ENCODE measurements around the gene METTL25. TPM values are rescaled to one million over a fixed set of nuclear protein-coding genes. Genes with fewer than 3 reads are reported as not detected.

METTL25 gene
- total and polyA plus RNA-seq, 10 of the 15 experiments (the other 5 are each of a cell fraction or from before 2014, with no cell fraction given) = 5.6 to 11.3 (median 8.0) TPM

DNA sequence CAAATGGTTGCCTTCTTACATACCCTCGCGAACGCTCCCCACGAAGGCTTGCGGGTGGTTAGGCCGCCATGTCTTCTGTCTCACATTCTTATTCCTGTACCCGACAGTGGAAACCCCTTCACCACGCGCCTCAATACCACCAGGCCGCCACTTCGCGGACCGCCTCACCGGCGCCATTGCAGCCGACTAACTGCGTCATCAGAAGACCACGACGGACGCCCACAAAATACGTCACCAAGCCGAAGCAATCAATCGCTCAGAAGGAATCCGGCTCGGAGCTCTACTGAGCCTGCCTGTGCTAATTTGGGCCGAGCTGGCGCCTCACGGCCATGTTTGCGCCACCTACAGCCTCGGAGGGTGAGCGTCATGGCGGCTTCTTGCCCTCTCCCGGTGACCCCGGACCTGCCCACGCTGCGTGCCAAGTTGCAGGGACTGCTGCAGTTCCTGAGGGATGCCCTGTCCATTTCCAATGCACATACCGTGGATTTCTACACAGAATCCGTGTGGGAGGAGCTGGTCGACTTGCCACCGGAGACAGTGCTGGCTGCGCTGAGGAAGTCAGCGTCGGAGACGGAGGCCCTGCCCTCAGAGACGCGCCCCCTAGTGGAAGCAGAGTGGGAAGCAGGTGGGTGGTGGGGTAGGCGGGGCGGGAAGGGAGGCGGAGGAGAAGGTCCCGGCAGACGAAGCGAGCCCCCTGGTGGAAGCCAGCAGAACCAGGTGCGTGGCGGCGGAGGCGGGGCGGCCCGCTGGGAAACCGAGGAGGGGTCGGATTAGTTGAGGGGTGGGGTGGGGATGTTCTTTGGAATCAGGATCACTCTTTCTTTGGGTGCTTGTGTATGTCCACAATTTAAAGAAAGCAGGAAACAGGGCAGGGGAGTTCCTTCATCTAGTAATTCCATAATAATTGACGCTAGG is at the start of gene METTL25, which contains the start of gene CCDC59 (continued):
- TF ChIP-seq, protein P1, sequence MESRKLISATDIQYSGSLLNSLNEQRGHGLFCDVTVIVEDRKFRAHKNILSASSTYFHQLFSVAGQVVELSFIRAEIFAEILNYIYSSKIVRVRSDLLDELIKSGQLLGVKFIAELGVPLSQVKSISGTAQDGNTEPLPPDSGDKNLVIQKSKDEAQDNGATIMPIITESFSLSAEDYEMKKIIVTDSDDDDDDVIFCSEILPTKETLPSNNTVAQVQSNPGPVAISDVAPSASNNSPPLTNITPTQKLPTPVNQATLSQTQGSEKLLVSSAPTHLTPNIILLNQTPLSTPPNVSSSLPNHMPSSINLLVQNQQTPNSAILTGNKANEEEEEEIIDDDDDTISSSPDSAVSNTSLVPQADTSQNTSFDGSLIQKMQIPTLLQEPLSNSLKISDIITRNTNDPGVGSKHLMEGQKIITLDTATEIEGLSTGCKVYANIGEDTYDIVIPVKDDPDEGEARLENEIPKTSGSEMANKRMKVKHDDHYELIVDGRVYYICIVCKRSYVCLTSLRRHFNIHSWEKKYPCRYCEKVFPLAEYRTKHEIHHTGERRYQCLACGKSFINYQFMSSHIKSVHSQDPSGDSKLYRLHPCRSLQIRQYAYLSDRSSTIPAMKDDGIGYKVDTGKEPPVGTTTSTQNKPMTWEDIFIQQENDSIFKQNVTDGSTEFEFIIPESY (IDR thresholded peaks at IDR 0.05) = peak; percentile 51; the same call in 1 of the 2 replicates
- no peak for TF ChIP-seq KDM1A (IDR thresholded peaks at IDR 0.05; ENCODE audit: borderline replicate concordance)
- no peak for TF ChIP-seq HDAC6 (IDR thresholded peaks at IDR 0.05; ENCODE audit: unreplicated experiment)
- TF ChIP-seq, protein P2, sequence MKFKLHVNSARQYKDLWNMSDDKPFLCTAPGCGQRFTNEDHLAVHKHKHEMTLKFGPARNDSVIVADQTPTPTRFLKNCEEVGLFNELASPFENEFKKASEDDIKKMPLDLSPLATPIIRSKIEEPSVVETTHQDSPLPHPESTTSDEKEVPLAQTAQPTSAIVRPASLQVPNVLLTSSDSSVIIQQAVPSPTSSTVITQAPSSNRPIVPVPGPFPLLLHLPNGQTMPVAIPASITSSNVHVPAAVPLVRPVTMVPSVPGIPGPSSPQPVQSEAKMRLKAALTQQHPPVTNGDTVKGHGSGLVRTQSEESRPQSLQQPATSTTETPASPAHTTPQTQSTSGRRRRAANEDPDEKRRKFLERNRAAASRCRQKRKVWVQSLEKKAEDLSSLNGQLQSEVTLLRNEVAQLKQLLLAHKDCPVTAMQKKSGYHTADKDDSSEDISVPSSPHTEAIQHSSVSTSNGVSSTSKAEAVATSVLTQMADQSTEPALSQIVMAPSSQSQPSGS (IDR thresholded peaks at IDR 0.05; ENCODE audit: low read length) = peak; percentile 50; the same call in 1 of the 2 replicates
- peak; percentile 93 for TF ChIP-seq ATF7 (IDR thresholded peaks at IDR 0.05; ENCODE audit: low read depth)
- TF ChIP-seq HCFC1 (IDR thresholded peaks at IDR 0.05; ENCODE audit: low read length) = peak; percentile 95
- TF ChIP-seq PML (IDR thresholded peaks at IDR 0.05; ENCODE audit: low read length) = peak; percentile 99
- peak; percentile 77; the same call in 1 of the 2 replicates for TF ChIP-seq DPF2 (IDR thresholded peaks at IDR 0.05)
- TF ChIP-seq, protein P3, sequence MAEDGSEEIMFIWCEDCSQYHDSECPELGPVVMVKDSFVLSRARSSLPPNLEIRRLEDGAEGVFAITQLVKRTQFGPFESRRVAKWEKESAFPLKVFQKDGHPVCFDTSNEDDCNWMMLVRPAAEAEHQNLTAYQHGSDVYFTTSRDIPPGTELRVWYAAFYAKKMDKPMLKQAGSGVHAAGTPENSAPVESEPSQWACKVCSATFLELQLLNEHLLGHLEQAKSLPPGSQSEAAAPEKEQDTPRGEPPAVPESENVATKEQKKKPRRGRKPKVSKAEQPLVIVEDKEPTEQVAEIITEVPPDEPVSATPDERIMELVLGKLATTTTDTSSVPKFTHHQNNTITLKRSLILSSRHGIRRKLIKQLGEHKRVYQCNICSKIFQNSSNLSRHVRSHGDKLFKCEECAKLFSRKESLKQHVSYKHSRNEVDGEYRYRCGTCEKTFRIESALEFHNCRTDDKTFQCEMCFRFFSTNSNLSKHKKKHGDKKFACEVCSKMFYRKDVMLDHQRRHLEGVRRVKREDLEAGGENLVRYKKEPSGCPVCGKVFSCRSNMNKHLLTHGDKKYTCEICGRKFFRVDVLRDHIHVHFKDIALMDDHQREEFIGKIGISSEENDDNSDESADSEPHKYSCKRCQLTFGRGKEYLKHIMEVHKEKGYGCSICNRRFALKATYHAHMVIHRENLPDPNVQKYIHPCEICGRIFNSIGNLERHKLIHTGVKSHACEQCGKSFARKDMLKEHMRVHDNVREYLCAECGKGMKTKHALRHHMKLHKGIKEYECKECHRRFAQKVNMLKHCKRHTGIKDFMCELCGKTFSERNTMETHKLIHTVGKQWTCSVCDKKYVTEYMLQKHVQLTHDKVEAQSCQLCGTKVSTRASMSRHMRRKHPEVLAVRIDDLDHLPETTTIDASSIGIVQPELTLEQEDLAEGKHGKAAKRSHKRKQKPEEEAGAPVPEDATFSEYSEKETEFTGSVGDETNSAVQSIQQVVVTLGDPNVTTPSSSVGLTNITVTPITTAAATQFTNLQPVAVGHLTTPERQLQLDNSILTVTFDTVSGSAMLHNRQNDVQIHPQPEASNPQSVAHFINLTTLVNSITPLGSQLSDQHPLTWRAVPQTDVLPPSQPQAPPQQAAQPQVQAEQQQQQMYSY (CRISPR knock-in tag; IDR thresholded peaks at IDR 0.05) = no peak
- peak; percentile 82 for TF ChIP-seq NR2C1 (IDR thresholded peaks at IDR 0.05)
- TF ChIP-seq IRF4 (IDR thresholded peaks at IDR 0.05; ENCODE audit: low read depth, low read length) = peak; percentile 79
- TF ChIP-seq SMAD5 (IDR thresholded peaks at IDR 0.05; ENCODE audit: low read depth) = peak; percentile 92
- TF ChIP-seq CEBPB (IDR thresholded peaks at IDR 0.05; ENCODE audit: borderline replicate concordance in 1 of 2, low read depth in 2 of 2, low read length in 2 of 2) = no peak
- peak; percentile 100 for TF ChIP-seq CREM (IDR thresholded peaks at IDR 0.05; ENCODE audit: low read depth)

Data from GM12878 (cell line).